ENCODE data around the gene NNT.
"Not testable (repeated sequence)": the region's sequence is repeated elsewhere in the genome, so short reads cannot be mapped to it uniquely, and the experiment has no call there.

NNT gene

DNA sequence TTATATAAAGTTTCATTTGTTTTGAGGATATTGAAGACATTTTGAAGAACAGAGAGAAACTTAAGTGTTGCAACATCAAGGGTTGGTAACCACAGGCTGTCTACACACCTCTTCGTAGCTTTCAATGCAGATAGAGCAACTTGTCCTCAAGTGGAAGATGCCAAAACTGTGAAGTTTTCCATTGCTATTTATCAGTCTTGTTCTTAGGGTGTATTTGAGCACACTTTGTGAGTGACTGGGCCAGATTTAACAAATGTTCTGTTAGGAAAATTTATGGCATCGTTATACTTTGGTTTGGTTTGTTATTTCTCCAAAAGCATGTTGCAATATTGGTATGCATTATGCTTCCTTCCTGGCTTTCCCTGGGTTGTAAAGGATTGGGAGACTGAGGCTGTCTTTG, 31.6 kb downstream of the NNT start:
- no peak for DNase-seq

DNA sequence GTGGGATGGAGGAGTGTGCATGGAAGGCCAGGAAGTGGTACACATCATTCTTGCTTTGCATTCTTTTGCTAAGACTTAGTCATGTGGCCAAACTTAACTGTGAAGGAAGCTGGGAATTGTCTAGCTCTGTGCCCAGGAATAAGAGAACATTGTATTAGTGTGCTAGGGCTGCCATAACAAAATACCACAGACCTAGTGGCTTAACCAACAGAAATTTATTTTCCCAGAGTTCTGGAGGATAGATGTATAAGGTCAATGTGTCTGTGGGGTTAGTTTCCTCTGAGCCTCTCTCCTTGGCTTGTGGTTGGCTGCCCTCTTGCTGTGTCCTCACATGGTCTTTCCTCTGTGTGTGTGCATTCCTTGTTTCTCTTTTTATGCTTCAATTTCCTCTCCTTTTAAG, 32.4 kb downstream of the NNT start:
- DNase-seq = no peak

DNA sequence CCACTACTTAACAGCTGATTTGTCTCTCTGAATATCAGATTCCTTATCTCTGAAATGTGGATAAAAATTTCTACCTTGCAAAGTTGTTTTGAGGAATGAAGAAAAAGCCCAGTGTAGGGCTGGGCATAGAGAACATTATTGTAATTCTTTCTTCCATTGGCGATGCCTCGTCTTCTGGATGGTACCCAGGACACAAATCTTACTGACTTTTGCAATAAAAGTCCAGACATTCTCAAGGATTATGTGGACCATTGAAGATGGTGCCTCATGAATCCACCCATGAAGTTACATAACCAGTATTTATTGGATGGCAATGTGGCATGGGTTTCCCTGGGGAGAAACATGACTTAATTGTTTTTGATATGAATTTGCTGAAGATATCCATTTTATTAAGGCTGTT, 33.1 kb downstream of the NNT start:
- no peak for DNase-seq

DNA sequence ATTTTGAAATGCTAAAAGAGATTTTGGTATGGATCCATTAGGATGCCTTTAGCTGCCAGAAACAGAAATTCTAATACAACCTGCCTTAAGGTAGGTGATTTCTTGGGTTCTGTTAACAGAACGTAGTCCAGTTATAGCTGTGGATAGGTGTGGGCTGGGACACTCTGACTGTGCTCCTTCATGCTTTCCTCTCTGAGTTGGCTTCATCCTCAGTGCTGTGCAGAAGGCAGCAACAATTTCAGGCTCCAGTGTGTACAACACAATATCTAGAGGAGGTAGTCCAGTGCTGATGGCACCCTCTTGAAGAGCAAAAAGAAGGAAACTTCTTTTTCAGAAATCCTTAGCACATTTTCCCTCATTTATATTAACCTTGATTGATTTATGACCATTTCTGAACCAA, 34.4 kb downstream of the NNT start:
- no peak for DNase-seq

DNA sequence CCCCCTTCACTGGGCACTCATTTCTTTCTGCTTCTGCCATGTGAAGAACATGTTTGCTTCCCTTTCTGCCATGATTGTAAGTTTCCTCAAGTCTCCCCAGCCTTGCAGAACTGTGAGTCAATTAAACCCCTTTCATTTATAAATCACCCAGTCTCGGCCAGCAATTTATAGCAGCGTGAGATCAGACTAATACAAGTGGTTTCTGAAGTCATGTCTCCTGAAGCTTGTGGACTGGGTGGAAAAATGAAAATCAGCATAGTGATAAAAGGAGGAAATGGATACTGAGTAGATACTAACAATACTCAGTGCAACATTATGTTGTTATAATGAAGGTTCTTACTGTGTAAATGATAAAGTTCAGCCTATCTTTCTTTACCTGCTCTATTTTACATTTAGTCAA, 35.1 kb downstream of the NNT start:
- no peak for DNase-seq

DNA sequence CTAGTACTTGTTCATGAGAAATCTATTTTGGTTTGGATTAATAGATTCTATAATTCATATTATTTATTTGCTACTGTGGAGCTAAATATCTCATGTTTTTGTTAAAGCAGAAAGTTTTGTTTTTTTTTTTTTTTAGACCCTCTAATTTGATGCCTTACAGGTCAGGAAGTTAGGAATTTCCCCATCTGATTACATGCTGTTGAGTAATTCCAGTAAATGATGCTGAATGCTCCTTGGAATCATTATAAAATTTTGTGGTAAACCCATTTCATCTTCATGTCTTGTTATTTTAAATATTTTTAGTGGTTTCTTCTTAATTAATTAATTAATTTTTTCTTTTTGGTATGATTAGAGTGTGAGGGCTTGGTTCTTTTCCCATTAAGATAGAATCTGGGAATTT, 35.6 kb downstream of the NNT start:
- DNase-seq = no peak

DNA sequence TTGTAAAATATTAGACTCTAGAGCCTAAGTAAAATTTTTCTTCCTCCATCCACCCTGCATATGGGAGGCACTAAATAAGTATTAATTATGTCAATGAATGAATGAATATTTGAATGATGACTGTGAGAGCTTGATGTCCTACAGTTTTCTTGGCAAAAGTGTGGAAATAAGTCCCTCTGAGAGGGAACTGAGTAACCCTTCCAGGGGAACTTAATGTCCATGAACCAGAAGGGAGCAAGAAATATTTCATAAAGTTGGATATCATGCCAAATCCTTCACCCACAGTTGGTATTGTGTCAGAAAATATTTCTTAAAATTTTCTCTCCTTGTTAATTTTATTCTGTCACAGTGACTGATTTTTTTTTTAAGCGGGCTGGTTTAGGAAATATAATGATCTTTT, 36.6 kb downstream of the NNT start:
- no peak for DNase-seq

DNA sequence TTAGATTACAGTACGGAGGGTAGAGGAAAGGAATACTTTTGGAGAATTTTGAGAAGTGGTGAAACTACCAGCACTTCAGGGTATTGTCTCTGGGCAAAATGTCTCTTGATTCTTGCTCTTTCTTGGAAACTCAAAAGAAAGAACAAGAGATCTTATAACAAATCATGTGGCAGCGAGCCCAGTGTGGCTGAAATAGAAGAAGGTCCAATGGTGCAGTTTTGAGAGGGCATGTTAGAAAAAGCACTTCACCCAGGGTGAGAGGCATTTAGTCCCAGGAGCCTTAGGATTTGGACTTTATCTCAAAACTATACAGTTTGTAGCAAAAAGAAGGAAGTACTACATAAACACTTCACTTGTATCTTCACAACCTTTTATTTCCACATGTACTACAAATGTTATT, 39.4 kb downstream of the NNT start:
- DNase-seq = no peak

DNA sequence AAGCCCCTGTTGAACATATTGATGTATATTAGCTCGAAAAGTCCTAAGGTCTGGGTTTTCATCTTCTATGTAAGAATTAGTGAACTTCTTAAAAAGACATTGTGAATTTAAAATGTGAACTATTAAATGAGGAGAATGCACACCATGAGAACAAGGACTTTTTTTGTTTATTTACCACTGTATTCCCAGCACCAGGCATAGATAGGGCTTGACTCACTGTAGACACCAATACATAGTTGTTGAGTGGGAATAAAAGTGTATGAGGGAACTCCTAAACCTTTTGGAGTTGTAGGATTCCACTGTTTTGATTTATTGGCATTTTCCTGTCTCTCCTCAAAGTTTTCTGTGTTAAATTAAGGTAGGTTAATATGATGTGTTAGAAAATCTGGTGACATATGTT, 40.3 kb downstream of the NNT start:
- no peak for DNase-seq

DNA sequence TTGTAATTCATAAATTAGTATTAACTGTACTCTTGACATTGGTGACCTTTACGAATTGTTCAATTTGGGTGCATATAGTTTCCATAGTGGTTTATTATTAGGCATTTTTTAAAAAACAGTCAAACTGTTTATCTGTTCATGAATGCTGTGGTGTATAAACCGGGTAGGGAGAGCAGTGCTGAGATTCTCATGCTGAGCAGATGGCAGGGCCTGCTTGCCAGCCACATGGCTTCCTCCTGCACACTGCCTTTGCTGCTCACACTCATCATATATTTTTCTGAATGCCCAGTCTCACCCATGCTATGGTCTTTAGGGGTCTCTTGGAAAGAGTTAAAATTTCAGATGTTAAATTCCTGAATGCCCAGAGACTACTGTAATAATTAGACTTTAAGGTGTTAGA, 40.8 kb downstream of the NNT start:
- no peak for DNase-seq

DNA sequence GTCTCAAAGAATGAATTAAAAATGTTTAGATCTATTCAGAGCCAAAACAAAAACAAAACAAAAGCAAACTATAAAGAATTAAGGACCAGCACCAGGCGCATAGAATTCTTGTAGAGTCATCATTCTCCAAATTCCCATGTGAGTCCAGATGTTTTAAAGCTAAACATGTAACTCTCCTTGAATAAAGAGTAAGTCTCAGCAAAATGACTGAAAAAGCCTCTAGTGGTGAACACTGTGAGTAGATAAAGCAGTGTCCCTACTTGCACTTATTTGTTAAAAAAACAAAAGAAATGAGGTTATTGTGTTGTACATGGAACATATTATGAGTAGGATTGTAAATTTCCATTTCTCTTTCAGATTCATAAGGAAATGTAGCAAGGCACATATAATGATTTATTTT, 44.0 kb downstream of the NNT start:
- DNase-seq = no peak

DNA sequence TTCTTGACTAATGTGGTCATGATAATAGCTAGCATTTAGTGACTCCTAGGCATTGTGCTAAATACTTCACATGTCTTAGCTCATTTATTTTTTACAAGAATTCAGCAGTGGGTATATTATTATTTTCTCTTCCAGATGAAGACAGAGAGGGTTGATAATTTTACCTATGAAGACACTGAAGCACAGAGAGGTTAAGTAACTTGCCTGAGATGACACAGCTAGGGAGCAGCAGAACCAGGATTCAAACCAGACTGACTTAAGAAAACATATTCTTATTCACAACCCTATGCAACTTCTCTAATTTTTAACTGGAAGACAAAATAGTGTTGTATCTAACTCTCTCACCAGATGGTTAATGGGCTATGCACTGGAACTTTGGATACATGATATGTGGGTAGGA, 44.8 kb downstream of the NNT start:
- no peak for DNase-seq

DNA sequence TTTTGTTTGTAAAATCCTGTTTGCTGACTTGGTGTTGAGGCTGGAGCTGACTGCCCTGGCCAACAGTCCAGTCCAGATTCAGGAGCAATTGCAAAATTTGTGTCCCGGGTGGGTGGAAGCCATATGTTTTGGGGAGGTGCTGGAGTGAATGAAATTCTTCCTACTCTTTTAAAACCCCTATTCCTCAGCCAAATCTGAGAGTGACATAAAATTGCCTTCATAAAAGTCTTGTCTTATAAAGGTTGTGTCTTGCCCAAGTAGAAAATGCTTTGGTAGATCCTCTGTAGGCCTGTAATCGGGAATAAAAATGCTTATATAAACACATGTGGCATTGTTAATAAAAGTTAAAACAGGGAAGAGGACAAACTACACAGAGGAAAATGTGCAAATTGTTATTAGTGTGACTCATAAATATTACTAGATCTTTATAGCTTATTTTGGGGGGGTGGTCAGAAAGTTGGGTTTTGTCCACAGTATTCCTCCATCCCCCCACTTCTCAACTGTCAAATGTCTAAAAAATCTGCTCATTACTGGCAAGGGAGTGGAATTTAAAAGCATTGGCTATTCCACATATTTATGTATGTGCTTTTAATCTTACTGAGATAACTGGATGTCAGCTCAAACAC, 45.6 kb downstream of the NNT start:
- no peak for DNase-seq

DNA sequence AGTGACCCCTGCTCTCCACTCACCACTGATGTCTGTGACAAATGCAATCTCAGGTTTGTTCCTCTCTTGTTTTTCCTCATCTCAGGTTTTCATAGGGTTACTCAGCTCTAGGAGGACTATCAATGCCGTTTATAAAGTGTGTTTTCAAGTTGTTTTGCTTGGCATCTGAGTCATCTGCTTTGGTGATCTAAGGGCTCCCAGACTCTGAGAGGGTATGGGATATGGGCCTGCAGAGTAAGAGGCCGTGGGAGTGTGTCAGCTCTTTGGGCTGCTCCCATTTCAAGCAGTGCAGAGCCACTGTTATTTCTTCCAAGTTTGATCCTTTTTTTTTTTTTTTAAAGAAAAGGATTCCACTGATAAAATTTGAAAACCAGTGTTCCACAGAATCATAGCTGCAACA, 46.3 kb downstream of the NNT start:
- DNase-seq = no peak

DNA sequence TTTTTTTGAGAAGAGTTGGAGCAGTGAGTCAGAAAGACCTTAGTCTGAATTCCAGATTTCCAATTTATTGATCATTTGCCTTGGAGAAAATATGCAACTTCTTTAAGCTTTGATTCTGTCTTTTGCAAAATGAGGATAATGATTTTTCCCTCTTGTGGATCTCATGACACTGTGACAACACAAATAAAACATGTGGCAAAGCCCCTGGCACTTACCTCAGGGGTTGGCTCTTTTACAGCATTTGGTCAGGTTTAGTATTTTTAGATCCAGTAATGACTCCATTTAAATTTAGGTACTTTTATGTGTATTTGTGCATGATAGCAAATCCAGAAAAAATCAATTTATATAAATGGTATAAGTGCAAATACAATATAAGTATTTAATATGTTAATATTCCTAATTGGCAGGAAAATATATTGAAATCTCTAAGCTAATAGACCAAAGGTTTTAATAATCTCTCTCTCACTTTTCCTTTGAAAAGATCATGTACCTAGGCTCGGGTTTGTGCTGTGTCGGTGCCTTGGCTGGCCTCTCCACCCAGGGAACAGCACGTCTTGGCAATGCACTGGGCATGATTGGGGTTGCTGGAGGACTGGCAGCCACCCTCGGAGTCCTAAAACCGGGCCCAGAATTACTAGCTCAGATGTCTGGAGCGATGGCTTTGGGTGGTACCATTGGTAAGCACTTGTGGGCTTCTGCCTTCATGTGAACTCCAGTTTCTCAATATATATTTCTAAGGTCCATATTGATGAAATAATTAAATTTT, 49.7 kb downstream of the NNT start:
- no peak for DNase-seq

DNA sequence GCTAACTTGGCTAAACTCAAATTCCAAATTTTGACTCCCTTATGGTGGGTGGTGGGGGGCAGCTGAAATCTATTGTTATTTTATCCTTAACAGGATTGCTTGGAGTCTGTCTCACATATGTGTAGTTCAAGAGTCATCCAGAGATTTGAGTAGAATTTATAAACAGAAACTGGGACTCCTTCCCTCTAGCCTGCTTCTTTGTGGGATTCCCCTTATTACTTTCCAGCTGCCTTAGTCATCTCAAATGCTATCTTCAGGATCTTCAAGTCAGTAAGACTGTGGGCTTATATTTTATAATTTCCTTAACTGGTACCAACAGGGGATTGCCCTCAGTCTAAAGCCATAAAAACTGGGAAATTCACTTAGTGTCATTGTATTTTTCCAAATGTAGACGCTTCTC, 55.5 kb downstream of the NNT start:
- DNase-seq = no peak

DNA sequence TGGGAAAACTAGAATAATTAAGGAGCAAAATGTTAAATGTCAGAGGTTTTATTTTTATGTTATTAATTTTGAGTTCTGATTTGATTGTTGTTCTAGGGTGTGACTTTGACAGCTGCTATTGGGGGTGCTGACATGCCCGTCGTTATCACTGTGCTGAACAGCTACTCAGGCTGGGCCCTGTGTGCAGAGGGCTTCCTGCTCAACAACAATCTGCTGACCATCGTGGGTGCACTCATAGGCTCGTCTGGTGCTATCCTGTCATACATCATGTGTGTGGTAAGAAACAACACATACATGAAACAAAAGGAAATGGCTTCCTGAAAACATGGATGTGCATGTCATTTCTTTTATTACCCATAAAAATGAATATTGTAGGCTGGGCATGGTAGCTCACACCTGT, 56.1 kb downstream of the NNT start:
- no peak for DNase-seq

DNA sequence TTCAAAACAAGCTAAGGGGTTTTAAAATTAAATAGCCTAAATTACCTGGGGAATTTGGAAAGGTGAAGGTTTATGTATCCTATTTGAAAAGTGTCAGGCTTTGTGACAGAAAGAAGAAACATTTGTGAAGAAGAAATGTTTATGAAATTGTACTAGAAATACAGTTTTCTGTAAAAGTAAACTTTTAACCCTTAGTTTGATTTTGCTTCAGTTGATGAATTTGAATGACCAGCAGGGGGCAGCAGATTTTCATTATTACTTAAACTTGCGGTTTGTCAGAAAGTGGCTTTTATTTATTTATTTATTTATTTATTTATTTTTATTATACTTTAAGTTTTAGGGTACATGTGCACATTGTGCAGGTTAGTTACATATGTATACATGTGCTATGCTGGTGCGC, 58.1 kb downstream of the NNT start:
- DNase-seq = peak; percentile 6

DNA sequence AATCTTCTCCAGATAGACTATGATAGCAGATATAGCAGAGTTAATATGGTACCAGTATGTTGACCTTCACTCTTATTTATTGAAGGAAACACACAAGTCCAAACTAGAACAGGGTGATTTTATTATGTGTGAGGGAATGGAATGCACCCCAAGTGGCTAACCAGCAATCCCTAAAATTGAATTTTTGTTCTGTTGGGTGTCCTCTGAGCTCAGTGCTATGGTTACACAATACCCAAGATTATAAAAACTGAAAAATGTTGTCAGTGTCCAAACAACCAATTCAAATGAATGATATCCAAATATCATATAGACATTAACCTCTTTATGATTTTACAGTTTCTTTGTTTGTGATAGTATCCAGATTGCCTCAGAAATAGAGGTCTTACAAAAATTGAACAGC, 60.9 kb downstream of the NNT start:
- no peak for DNase-seq

DNA sequence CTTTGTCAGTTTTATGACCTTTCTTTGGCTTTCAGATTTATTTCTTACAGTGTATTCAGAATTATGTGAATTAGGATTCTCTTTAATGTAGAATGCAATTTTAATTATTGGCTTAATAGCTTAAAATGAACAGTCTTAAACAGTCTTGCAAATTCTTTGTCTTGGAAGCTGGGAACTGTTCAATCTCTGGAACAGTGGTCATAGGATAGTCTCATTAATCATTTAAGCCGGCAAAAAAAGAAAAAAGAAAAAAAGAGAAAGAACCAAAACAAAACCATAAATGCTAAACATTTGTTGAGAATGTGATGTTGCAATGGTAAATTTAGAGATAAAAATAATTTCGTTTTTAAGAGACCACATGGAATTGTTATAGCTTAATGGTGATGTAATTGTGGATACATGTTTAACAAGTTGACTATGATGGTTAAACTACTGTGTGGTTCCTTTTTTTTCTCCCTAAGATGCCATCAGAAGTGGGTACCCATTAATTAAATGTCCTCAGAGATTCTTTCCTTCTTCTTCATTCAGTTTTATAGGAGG, 61.6 kb downstream of the NNT start:
- no peak for DNase-seq

DNA sequence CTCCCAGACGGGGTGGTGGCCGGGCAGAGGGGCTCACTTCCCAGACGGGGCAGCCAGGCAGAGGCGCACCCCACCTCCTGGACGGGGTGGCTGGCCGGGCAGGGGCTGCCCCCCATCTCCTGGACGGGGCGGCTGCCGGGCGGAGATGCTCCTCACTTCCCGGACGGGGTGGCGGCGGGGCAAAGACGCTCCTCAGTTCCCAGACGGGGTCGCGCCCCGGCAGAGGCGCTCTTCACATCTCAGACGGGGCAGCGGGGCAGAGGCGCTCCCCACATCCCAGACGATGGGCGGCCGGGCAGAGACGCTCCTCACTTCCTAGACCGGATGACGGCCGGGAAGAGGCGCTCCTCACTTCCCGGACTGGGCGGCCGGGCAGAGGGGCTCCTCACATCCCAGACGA, 62.8 kb downstream of the NNT start:
- not testable (repeated sequence) for DNase-seq

DNA sequence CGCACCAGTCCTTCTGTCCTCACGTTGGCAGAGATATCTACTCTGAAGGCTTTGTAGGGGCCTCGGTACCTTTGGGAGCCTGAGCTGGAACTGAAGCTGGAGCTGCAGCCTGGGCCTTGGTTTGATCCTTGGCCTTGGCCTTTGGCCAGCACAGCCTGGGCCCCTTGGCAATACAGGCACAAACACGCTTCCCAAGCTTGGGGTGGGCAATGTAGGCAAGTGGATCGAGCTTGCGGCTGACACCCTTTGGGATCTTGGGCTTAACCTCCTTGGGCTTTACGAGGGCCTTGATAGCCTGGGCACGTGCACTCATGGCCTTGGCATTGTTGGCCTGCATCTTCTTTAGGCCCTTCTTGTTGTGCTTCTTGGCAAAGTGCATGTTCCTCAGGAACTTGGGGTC, 63.7 kb downstream of the NNT start:
- DNase-seq = not testable (repeated sequence)

DNA sequence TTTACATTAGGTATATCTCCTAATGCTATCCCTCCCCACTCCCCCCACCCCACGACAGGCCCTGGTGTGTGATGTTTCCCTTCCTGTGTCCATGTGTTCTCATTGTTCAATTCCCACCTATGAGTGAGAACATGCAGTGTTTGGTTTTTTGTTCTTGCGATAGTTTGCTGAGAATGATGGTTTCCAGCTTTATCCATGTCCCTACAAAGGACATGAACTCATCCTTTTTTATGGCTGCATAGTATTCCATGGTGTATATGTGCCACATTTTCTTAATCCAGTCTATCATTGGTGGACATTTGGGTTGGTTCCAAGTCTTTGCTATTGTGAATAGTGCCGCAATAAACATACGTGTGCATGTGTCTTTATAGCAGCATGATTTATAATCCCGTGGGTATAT, 64.4 kb downstream of the NNT start:
- not testable (repeated sequence) for DNase-seq

DNA sequence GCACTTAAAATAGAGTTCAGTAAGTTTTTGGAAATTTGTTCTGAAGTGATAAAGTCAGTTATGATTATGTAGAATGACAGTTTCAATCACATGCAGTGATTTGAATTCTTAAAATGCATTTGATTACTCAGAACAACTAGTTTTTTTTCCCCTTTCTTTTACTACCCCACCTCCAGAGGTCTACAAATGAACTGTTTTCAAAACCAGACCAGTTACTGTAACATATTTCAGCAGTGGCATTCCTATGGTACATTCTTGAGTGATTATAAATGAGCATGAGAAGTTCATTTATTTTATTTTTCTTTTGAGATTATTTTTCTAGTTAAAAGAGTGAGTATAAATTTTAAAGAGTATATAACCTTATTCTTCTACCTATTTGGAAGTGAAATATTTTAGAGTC, 71.6 kb downstream of the NNT start:
- no peak for DNase-seq

DNA sequence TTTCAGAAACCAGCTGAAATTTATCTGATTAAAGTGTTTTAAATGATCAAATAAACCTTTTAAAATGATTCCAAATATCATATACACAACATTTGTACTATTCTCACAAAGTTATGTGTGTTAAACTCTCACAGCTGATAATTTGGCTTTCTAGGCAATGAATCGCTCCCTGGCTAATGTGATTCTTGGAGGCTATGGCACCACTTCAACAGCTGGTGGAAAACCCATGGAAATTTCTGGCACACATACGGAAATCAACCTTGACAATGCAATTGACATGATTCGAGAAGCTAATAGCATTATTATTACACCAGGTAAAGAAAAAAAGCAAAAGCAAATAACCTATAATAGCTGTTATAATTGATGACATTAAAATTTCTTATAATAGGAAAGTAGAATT, 72.4 kb downstream of the NNT start:
- no peak for DNase-seq

Measured in NCI-H345 (cell line).